GM23248 (cell line): ENCODE results near the gene LDB1.

Experiments used
- EZH2 ChIP-seq: fragments of 200-600 bp; sonication (generic); IDR thresholded peaks from 2 replicates; pipeline ENCODE4 v1.6.1; 2018; ENCODE audit warnings: antibody characterized with exemption, mild to moderate bottlenecking; ENCODE audit not compliant: insufficient read depth, poor library complexity, severe bottlenecking
- EZH2phosphoT487 ChIP-seq: fragments of 200-600 bp; sonication (generic); IDR thresholded peaks from 2 replicates; pipeline ENCODE4 v1.6.1; 2018; ENCODE audit warnings: antibody characterized with exemption, moderate library complexity, mild to moderate bottlenecking, low read depth; ENCODE audit not compliant: insufficient read depth

GRCh38 chr10:102123223-102123622 is 3.1 kb upstream of the LDB1 start:
- TF ChIP-seq EZH2 (no peak), EZH2phosphoT487 (no peak)
